Lower leg skin (tissue), 3 donors: ENCODE measurements around the gene MRPS25.

Experiments used
- CTCF ChIP-seq, 3 donors: fragments of 450-650 bp; IDR thresholded peaks; one replicate each; pipeline ENCODE4 v1.5.1; 2016; ENCODE audit warnings: antibody characterized with exemption in 3 of 3, mild to moderate bottlenecking in 3 of 3, moderate library complexity in 2 of 3
- POLR2A ChIP-seq, 2 donors: fragments of 450-650 bp; IDR thresholded peaks; one replicate each; pipeline ENCODE4 v1.6.1; 2016 to 2017; ENCODE audit warnings: antibody characterized with exemption in 2 of 2, mild to moderate bottlenecking in 1 of 2, moderate library complexity in 1 of 2

DNA sequence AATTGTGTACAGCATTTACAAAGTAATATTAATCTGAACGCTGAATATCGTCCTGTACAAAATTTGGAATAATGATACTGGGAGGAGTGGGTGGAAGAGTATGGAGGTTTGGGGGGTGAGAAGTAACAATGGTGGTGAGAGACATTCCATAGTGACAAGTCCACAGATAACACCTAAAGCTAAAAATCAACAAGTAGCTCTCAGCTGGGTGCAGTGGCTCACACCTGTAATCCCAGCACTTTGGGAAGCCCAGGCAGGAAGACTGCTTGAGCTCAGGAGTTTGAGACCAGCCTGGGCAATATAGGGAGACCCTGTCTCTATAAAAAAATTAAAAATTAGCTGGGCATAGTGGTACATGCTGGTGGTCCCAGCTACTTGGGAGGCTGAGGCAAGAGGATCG is 5.1 kb downstream of the MRPS25 start:
- TF ChIP-seq CTCF (IDR thresholded peaks at IDR 0.05) (no peak), POLR2A (IDR thresholded peaks at IDR 0.05) (no peak)
